ENCODE data around the gene ACTN1.

The ACTN1 gene

DNA sequence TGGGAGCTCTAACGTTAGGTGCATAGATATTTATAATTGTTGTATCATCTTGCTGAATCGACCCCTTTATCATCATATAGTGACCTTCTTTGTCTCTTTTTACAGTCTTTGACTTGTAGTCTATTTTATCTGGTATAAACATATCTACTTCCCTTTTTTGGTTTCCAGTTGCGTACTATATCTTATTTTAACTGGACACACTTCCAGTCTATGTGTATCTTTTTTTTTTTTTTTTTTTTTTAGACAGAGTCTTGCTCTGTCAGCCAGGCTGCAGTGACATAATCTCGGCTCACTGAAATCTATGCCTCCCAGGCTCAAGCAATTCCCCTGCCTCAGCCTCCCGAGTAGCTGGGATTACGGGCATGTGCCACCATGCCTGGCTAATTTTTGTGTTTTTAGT lies 144.3 kb downstream of the ACTN1 start:
- POLR2A ChIA-PET = no interaction called here
- no peaks in the 10 kb centered on the region for H3K4me1 ChIP-seq (ENCODE audit: control insufficient read depth, insufficient read depth, low read length)
- H3K9me3 ChIP-seq (ENCODE audit: control insufficient read depth, insufficient read depth, low read depth, low read length) = no peaks in the 10 kb centered on the region
- TF ChIP-seq SCRT1 (tag by site-specific recombination; IDR thresholded peaks at IDR 0.05; ENCODE audit: borderline replicate concordance) (no peak), ZNF660 (tag by site-specific recombination; IDR thresholded peaks at IDR 0.05) (no peak), ZNF610 (tag by site-specific recombination; IDR thresholded peaks at IDR 0.05; ENCODE audit: borderline replicate concordance) (no peak), ZNF843 (tag by site-specific recombination; IDR thresholded peaks at IDR 0.05) (no peak), ZNF571 (tag by site-specific recombination; IDR thresholded peaks at IDR 0.05) (no peak), ZIC2 (tag by site-specific recombination; IDR thresholded peaks at IDR 0.05) (no peak), FEZF1 (tag by site-specific recombination; IDR thresholded peaks at IDR 0.05) (no peak), ZNF311 (tag by site-specific recombination; IDR thresholded peaks at IDR 0.05; ENCODE audit: borderline replicate concordance) (no peak), GLI2 (tag by site-specific recombination; IDR thresholded peaks at IDR 0.05; ENCODE audit: borderline replicate concordance, low read depth) (no peak), ZBTB17 (tag by site-specific recombination; IDR thresholded peaks at IDR 0.05) (no peak), ZNF626 (tag by site-specific recombination; IDR thresholded peaks at IDR 0.05) (no peak), ZFP69B (tag by site-specific recombination; IDR thresholded peaks at IDR 0.05) (no peak), ZNF433 (tag by site-specific recombination; IDR thresholded peaks at IDR 0.05; ENCODE audit: low read depth) (no peak), ZNF658 (tag by site-specific recombination; IDR thresholded peaks at IDR 0.05) (no peak), ZNF510 (tag by site-specific recombination; IDR thresholded peaks at IDR 0.05; ENCODE audit: insufficient replicate concordance) (no peak), ZBTB8A (tag by site-specific recombination; IDR thresholded peaks at IDR 0.05) (no peak)
- TF ChIP-seq, protein P1, sequence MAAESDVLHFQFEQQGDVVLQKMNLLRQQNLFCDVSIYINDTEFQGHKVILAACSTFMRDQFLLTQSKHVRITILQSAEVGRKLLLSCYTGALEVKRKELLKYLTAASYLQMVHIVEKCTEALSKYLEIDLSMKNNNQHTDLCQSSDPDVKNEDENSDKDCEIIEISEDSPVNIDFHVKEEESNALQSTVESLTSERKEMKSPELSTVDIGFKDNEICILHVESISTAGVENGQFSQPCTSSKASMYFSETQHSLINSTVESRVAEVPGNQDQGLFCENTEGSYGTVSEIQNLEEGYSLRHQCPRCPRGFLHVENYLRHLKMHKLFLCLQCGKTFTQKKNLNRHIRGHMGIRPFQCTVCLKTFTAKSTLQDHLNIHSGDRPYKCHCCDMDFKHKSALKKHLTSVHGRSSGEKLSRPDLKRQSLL (tag by site-specific recombination; IDR thresholded peaks at IDR 0.05) = no peak
- TF ChIP-seq, protein P2, sequence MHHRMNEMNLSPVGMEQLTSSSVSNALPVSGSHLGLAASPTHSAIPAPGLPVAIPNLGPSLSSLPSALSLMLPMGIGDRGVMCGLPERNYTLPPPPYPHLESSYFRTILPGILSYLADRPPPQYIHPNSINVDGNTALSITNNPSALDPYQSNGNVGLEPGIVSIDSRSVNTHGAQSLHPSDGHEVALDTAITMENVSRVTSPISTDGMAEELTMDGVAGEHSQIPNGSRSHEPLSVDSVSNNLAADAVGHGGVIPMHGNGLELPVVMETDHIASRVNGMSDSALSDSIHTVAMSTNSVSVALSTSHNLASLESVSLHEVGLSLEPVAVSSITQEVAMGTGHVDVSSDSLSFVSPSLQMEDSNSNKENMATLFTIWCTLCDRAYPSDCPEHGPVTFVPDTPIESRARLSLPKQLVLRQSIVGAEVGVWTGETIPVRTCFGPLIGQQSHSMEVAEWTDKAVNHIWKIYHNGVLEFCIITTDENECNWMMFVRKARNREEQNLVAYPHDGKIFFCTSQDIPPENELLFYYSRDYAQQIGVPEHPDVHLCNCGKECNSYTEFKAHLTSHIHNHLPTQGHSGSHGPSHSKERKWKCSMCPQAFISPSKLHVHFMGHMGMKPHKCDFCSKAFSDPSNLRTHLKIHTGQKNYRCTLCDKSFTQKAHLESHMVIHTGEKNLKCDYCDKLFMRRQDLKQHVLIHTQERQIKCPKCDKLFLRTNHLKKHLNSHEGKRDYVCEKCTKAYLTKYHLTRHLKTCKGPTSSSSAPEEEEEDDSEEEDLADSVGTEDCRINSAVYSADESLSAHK (tag by site-specific recombination; IDR thresholded peaks at IDR 0.05) = no peak
- TF ChIP-seq, protein P3, sequence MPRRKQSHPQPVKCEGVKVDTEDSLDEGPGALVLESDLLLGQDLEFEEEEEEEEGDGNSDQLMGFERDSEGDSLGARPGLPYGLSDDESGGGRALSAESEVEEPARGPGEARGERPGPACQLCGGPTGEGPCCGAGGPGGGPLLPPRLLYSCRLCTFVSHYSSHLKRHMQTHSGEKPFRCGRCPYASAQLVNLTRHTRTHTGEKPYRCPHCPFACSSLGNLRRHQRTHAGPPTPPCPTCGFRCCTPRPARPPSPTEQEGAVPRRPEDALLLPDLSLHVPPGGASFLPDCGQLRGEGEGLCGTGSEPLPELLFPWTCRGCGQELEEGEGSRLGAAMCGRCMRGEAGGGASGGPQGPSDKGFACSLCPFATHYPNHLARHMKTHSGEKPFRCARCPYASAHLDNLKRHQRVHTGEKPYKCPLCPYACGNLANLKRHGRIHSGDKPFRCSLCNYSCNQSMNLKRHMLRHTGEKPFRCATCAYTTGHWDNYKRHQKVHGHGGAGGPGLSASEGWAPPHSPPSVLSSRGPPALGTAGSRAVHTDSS (tag by site-specific recombination; IDR thresholded peaks at IDR 0.05) = no peak
- CTCF ChIA-PET = interaction anchor here (1.0 kb wide), 1 partner anchor 10 kb away, joined by 3 read pairs; no protein-coding TSS in a partner anchor
- no peak overlapping the region for H3K27ac ChIP-seq (ENCODE audit: extremely low read depth, low read depth, low read length)
- no peaks in the 10 kb centered on the region for H3K36me3 ChIP-seq (ENCODE audit: control insufficient read depth in 2 of 2, insufficient read depth in 1 of 2, low read length in 2 of 2)
- no peak overlapping the region for H3K4me3 ChIP-seq (ENCODE audit: low read depth, low read length)

DNA sequence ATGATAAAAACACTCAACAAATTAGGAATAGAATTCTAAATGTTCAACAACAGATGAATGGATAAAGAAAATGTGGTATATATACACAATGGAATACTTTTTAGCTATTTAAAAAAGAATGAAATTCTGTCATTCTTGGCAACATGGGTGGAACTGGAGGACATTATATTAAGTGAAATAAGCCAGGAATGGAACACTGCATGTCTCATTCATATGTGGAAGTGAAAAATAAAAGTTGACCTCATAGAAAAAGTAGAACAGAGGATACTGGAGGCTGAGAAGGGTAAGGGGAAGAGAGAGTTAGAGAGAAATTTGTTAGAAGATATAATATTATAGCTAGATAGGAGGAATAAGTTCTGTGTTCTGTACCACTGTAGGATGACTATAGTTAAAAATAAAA lies 150.4 kb downstream of the ACTN1 start:
- POLR2A ChIA-PET = no interaction called here
- CTCF ChIA-PET = interaction anchor here (0.6 to 8.3 kb wide), 6 partner anchors 9 to 884 kb away, joined by 3 to 45 read pairs (median 4); no protein-coding TSS in a partner anchor

More for the DNA sequence above, 150.4 kb downstream of the ACTN1 start:
- H3K36me3 ChIP-seq (ENCODE audit: control insufficient read depth in 2 of 2, insufficient read depth in 1 of 2, low read length in 2 of 2) = no peaks in the 10 kb centered on the region
- H3K27ac ChIP-seq (ENCODE audit: extremely low read depth, low read depth, low read length) = no peak overlapping the region
- no peaks in the 10 kb centered on the region for H3K9me3 ChIP-seq (ENCODE audit: control insufficient read depth, insufficient read depth, low read depth, low read length)
- no peaks in the 10 kb centered on the region for H3K4me1 ChIP-seq (ENCODE audit: control insufficient read depth, insufficient read depth, low read length)
- TF ChIP-seq ZEB2 (tag by site-specific recombination; IDR thresholded peaks at IDR 0.05) (no peak), ZNF266 (tag by site-specific recombination; IDR thresholded peaks at IDR 0.05; ENCODE audit: low read depth) (no peak), KLF7 (tag by site-specific recombination; IDR thresholded peaks at IDR 0.05; ENCODE audit: borderline replicate concordance) (no peak), ZNF24 (tag by site-specific recombination; IDR thresholded peaks at IDR 0.05) (no peak), ZNF404 (tag by site-specific recombination; IDR thresholded peaks at IDR 0.05) (no peak), ZNF354C (tag by site-specific recombination; IDR thresholded peaks at IDR 0.05; ENCODE audit: borderline replicate concordance, low read depth) (no peak), REPIN1 (tag by site-specific recombination; IDR thresholded peaks at IDR 0.05; ENCODE audit: low read depth) (no peak), ZNF544 (tag by site-specific recombination; IDR thresholded peaks at IDR 0.05) (no peak), ZNF747 (tag by site-specific recombination; IDR thresholded peaks at IDR 0.05) (no peak)
- TF ChIP-seq, protein P4, sequence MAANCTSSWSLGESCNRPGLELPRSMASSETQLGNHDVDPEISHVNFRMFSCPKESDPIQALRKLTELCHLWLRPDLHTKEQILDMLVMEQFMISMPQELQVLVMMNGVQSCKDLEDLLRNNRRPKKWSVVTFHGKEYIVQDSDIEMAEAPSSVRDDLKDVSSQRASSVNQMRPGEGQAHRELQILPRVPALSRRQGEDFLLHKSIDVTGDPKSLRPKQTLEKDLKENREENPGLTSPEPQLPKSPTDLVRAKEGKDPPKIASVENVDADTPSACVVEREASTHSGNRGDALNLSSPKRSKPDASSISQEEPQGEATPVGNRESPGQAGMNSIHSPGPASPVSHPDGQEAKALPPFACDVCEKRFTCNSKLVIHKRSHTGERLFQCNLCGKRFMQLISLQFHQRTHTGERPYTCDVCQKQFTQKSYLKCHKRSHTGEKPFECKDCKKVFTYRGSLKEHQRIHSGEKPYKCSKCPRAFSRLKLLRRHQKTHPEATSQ (tag by site-specific recombination; IDR thresholded peaks at IDR 0.05) = no peak
- H3K4me3 ChIP-seq (ENCODE audit: low read depth, low read length) = no peak overlapping the region
